OCI-M2 (cell line): ENCODE measurements around the gene HMG20B.
"Not testable (repeated sequence)": the region's sequence is repeated elsewhere in the genome, so short reads cannot be mapped to it uniquely, and the experiment has no call there.

Experiments used
- DNase-seq: peaks from one replicate; lab custom pipeline; 2025; ENCODE audit not compliant: unreplicated experiment; lab: John Stamatoyannopoulos, UW

Gene HMG20B

DNA sequence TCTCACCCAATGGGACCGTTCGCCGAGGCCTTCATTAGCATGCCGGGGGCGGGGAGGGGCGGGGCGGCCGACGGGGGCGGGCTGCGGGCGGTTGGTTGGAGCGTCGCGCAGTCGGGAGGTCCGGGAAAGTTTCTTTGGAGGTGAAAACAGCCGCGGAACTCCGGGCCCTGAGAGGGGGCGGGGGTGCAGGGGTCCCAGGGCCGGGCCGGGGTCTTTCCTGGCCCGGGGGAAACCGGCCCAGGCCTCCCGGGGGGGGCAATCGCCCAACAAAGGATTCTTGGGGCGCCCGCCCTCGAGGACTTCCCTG, at the start of gene HMG20B:
Gene HMG20B (plus strand): TSS at position 90 of the 307 bp plus-strand sequence. CDS start 366 bp downstream, outside the sequence.
- no peak for DNase-seq

DNA sequence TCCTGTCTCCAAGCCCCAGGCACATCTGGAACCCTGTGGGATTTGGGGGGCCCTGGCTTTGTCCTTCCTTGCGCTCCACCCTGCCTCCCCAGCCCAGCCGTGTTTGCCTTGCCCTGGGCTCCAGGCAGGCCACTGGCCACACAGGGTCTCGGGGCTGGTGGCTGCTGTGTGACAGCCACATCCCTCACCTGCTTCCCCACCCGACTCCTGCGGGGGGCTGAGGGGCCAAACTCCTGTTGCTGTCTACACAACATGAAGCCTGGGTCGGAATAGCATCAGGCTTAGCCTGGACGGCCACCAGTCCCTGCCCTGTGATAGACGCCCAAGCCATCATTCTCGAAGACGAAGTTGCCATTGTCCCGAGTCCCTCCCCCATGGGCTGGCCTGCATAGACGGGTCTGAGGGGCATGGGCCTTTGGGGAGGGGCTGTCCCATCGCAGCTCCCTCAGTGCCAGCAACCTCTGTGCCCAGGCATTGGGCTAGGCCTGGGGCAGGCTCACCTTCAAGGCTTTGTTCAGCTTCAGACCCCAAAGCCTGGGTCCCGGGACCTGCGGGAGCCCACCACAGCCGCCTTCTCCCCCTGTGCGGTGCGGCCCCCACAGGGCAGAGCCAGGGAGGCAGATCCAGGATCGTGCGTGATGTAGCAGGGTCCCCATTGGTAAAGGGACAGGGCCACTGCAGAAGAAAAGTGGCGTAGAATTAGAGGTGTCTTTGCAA, 49.2 kb upstream of the HMG20B start:
- no peak for DNase-seq

DNA sequence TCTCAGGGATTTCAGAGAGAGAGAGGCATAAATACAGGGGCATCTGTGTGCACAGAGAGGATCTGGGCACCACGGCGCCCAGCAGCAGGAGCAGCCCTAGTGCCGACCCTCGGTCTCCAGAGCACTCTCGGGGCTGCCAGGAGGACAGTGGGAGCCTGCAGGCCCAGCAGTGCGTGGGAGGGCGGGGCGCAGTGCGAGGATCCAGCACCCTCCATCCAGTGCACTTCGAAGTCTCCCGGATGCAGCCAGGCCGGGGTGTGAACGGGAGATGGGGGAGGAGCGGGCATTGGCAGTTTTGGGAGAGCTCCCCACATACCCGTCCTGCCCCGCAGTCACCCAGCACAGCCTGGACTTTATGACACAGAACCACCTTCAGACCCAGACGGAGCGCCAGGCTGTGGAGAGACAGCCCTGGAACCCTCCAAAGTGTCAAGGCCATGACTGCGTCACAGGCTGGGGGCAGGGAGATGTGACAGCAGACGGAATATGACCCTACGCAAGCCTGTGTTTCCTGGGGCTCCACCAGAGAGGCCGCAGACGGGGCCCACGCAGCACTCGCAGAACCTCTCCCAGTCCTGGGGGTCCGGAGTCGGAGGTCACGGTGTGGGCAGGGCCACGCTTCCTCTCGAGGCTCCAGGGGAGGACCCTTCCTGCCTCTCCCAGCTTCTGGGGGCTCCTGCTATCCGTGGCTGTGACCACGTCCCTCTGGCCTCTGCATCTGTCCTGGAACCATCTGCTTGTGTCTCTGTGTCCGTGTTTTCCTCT, 48.5 kb upstream of the HMG20B start:
- no peak for DNase-seq

DNA sequence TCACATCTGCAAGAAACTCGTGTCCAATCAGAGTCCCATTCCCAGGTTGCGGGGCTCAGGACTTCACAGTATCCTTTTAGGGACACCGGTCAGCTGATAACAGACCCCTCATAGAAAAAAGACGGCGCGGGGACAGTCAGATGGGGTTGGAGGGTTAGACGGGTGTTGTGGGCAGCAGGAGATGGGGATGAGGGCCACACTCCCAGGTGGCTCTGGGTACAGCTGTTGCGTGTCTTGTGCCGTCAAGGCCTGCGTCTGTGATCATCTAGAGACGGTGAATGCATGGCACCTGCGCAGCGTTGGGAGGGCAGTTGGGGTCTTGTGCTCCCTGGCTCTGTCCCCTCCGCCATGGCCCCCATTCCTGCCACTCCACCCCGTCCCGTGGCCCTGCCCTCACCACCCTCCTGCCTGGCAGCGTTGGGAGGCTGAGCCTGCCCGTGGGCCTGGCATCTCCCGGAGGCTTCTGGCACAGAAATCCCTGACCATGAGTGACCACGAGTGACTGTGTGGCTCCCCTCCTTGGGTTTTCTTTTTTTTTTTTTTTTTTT, 47.8 kb upstream of the HMG20B start:
- no peak for DNase-seq

DNA sequence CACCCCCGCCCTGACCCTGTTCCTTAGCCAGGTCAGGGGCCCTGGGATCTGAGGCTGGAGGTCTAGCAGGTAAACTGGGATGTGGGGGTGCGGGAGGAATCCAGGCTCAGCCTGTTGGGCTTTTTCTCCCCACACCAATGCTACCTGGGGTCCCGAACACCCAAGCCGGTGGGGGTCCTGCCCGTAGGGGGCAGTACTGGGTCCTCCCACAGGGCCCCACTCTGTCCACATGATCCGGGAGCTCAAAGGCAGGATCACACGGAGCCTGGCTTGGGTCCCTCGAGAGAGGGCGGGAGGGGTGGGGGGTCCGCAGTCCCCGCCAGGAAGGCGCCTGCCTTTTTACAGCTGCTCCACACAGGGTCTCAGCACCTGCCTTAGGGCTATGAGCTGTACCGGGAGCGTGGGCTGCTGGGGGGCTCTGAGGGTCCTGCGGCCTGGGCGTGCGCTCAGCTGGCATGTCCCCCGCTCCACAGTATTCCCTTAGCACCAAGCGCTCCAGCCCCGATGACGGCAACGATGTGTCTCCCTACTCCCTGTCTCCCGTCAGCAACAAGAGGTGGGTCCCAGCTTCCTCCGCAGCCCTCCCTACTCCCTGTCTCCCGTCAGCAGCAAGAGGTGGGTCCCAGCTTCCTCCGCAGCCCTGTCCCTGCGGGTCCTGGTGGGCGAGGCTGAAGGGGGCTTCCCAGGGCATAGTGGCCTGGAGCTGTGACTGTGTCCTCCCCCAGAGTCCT, 46.1 kb upstream of the HMG20B start:
- no peak for DNase-seq

DNA sequence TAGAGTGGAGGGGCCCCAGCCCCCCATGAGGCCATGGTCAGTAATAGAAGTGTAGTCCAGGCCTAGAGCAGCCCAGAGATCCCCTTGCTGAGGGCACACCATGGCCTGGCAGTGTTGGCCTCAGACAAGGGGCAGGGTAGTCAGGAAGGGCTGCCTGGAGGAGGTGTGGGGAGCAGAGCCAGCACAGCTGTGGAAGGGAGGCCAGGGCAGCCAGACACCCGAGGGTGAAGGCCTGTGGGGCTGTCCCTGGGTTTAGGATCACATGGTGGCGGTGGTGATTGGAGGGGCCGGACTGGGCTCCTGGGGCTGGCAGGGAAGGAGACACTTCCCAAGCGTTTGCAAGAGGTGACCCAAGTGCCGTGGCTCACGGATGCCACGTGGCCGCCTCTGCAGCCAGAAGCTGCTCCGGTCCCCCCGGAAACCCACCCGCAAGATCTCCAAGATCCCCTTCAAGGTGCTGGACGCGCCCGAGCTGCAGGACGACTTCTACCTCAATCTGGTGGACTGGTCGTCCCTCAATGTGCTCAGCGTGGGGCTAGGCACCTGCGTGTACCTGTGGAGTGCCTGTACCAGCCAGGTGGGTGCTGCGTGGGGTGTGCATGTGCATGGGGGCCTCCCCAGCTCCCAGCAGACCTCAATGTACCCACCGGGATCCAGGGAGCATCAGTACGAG, 45.4 kb upstream of the HMG20B start:
- DNase-seq, result no peak

DNA sequence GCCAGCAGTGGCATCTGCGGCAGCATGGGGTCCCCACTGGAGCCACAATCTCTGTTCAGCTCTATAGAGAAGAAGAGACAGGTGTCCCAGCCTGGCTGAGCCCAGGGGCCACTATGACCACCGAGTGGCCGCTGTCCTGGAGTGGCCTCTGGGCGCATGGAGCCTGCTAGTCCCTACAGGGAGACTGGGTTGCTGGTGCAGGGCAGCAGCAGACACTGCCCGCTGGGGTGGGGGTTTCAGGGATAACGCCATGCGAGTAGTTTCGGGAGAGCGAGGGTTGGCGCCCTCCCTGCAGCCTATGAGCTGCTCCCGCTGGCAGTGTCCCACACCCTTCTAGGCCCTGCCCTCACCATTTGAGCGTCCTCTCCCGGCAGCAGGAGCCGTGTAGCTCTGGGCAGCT, 44.7 kb upstream of the HMG20B start:
- no peak for DNase-seq

DNA sequence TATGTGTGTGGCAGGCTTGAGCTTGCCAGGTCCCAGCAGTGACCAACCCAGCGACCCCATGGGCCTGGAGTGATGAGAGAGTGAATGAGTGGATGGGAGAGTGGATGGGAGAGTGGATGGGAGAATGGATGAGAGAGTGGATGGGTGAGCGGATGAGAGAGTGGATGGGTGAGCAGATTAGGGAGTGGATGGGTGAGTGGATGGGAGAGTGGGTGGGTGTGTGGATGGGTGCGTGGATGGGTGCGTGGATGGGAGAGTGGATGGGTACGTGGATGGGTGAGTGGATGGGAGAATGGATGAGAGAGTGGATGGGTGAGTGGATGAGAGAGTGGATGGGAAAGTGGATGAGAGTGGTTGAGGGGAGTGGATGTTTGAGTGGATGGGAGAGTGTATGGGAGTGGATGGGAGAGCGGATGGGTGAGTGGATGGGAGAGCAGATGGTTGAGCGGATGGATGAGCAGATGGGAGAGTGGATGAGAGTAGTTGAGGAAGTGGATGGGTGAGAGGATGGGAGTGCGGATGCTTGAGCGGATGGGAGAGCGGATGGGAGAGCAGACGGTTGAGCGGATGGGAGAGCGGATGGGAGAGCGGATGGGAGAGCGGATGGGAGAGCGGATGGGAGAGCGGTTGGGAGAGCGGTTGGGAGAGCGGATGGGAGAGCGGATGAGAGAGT, 44.1 kb upstream of the HMG20B start:
- no peak for DNase-seq

DNA sequence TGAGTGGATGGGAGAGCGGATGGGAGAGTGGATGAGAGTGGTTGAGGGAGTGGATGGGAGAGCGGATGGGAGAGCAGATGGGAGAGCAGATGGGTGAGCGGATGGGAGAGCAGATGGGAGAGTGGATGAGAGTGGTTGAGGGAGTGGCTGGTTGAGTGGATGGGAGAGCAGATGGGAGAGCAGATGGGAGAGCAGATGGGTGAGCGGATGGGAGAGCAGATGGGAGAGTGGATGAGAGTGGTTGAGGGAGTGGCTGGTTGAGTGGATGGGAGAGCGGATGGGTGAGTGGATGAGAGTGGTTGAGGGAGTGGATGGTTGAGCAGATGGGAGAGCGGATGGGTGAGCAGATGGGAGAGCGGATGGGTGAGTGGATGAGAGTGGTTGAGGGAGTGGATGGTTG, 43.4 kb upstream of the HMG20B start:
- not testable (repeated sequence) for DNase-seq

DNA sequence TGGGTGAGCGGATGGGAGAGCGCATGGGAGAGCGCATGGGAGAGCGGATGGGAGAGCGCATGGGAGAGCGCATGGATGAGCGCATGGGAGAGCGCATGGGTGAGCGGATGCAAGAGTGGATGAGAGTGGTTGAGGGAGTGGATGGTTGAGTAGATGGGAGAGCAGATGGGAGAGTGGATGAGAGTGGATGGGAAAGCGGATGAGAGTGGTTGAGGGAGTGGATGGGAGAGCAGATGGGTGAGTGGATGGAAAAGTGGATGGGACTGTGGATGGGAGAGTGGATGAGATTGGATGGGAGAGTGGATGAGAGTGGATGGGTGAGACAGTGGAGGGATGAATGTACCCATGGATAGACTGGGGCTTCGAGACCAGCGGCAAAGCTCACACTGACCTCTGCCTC, 42.4 kb upstream of the HMG20B start:
- DNase-seq, result no peak

DNA sequence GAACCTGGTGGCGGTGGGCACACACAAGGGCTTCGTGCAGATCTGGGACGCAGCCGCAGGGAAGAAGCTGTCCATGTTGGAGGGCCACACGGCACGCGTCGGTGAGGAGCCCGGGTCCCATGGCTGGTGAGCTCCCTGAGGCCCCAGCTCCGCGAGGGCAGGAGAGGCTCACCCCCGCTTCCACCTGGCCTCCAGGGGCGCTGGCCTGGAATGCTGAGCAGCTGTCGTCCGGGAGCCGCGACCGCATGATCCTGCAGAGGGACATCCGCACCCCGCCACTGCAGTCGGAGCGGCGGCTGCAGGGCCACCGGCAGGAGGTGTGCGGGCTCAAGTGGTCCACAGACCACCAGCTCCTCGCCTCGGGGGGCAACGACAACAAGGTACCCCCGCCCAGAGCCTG, 41.0 kb upstream of the HMG20B start:
- no peak for DNase-seq

DNA sequence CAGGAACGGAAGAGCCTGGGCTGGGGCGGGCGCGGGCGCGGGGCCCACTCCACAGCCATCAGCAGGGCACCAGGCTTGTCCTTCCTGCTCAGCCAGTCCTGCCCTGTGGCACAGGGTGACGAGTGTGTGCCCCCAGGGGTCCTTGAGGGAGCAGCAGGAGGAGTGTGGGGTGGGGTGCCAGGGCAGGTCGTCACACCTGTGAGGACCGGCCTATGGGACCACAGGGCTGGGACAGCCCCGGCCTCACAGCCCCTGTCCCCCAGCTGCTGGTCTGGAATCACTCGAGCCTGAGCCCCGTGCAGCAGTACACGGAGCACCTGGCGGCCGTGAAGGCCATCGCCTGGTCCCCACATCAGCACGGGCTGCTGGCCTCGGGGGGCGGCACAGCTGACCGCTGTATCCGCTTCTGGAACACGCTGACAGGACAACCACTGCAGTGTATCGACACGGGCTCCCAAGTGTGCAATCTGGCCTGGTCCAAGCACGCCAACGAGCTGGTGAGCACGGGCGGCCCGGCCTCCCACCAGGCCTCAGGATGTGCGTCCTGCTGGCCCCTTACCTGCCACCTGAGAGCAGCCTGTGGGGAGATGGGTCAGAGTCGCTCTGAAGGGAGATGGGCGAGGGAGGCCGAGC, 40.5 kb upstream of the HMG20B start:
- no peak for DNase-seq

DNA sequence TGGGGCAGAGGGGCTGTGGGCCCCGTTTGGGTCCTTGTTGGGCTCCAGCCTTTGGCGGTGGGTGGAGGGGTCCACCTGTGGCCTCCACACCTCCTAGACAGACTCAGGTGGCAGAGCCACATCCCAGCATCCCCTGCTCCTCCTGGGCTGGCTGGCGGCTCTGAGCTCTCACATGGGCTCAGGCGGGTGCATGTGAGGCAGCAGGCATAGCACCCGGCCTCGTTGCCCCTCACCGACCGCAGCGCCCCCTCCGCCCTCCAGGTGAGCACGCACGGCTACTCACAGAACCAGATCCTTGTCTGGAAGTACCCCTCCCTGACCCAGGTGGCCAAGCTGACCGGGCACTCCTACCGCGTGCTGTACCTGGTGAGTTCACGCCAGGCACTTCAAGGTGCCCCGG, 39.7 kb upstream of the HMG20B start:
- no peak for DNase-seq

DNA sequence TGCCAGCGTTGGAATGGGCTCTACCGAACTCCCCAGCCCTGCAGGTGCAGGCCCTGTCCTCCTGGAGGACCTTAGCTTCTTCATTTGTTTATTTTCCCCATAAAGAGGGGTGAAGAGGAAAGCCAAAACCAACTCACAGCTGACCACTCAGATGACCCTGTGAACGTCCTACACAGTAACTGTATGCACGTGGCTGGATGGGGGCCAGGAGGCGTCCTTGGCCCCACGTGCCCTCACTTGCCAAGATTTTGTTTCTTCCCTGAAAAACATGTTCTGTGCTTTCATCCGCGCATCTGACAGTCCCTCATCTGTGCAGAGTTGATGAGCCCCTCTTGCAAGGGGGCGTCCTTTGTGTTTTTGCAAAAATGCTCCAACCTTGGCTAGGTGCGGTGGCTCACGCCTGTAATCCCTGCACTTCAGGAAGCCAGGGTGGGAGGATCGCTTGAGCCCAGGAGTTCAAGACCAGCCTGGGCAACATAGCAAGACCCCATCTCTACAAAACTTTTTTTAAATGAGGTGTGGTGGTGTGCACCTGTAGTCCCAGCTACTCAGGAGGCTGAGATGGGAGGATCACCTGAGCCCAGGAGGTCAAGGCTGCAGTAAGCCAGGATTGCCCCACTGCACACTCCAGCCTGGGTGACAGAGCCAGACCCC, 39.1 kb upstream of the HMG20B start:
- no peak for DNase-seq

DNA sequence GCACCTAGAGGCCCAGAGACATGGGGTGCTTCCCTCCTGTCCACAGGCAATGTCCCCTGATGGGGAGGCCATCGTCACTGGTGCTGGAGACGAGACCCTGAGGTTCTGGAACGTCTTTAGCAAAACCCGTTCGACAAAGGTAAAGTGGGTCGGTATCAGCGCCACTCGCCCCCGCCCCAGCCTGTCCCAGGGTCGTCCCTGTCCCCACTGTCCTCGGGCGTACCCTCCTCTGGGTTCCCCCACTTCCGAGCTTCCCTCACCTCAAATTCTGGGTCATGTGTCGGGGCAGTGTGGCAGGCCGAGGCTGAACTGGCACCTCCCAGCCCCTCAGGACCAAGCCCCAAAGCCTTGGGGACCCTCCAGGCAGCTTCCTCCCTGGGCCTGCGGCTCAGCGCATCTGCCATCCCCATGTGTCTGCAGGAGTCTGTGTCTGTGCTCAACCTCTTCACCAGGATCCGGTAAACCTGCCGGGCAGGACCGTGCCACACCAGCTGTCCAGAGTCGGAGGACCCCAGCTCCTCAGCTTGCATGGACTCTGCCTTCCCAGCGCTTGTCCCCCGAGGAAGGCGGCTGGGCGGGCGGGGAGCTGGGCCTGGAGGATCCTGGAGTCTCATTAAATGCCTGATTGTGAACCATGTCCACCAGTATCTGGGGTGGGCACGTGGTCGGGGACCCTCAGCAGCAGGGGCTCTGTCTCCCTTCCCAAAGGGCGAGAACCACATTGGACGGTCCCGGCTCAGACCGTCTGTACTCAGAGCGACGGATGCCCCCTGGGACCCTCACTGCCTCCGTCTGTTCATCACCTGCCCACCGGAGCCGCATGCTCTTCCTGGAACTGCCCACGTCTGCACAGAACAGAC, 38.1 kb upstream of the HMG20B start:
- no peak for DNase-seq

DNA sequence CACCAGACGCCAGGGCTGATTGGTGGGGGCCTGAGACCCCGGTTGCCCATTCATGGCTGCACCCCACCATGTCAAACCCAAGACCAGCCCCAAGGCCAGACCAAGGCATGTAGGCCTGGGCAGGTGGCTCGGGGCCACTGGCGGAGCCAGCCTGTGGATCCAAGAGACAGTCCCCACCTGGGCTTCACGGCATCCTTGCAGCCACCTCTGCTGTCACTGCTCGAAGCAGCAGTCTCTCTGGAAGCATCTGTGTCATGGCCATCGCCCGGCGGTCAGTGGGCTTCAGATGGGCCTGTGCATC, 37.6 kb upstream of the HMG20B start:
- no peak for DNase-seq

DNA sequence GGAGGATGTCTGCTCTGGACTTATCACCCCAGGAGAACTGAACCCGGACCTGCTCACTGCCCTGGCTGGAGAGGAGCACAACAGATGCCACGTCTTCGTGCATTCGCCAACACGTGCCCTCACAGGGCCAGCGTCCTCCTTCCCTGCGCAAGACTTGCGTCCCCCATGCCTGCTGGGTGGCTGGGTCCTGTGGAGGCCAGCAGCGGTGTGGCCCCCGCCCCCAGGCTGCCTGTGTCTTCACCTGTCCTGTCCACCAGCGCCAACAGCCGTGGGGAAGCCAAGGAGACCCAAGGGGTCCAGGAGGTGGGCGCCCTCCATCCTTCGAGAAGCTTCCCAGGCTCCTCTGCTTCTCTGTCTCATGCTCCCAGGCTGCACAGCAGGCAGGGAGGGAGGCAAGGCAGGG, 37.2 kb upstream of the HMG20B start:
- DNase-seq, result no peak

DNA sequence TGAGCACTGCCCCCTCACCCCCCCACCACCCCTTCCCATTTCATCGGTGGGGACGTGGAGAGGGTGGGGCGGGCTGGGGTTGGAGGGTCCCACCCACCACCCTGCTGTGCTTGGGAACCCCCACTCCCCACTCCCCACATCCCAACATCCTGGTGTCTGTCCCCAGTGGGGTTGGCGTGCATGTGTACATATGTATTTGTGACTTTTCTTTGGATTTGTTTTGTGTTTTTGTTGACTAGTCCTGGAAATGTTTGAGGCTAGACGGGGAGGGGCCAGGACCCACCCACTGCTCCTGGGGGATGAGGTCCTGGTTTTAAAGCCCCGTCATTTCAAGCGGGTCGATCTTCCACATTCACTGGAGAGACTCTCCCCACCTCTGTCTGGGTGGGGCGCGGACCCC, 36.8 kb upstream of the HMG20B start:
- no peak for DNase-seq
